HG03045 (cell line): ENCODE measurements around the gene NMB.
A peak's percentile ranks its signal among the peaks of the same experiment; 100 is the strongest.
"Not testable (repeated sequence)": the region's sequence is repeated elsewhere in the genome, so short reads cannot be mapped to it uniquely, and the experiment has no call there.

Source experiments
- ATAC-seq: cut with Tn5 transposase; IDR thresholded peaks from one replicate; pipeline ENCODE4 v1.9.1; 2021; ENCODE audit warnings: mild to moderate bottlenecking, moderate library complexity; ENCODE audit not compliant: unreplicated experiment

Gene NMB

DNA sequence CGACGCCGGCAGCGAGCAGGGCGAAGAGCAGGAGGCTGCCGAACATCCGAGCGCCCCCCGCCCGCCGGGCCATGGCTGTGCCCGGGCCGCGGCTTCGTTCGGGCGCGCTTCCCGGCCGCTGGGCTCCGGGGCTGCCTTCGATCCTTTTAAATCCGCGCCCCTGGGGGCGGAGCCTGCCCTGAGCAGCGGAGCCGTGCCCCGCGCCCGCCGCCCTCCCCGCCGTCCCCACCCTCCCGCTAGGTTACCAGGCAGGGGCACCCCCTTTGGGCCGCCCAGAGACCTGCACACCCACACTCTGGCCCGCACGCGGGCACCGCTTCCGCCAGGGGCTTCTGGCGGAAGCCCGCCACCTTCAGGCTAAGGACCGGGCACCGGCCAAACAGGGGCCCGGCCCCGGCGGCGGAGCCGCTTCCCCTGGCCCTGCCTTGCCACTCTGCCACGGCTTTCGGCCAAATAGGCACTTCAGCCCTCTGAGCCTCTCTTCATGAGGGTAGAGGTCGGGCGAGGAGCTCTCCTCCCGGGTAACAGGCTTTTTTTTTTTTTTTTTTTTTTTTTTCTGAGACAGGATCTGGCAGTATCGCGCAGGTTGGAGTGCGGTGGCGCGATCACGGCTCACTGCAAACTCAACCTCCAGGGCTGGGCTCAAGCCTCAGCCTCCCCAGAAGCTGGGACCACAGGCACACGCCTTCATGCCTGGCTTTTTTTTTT lies at the start of gene NMB:
Gene NMB (minus strand): TSS at position 120 of the 708 bp plus-strand sequence. CDS start 47 bp downstream, at position 73.
- ATAC-seq = peak; percentile 55

GRCh38 chr15:84703808-84704207 lies 45.8 kb upstream of the NMB start:
- no peak for ATAC-seq

DNA sequence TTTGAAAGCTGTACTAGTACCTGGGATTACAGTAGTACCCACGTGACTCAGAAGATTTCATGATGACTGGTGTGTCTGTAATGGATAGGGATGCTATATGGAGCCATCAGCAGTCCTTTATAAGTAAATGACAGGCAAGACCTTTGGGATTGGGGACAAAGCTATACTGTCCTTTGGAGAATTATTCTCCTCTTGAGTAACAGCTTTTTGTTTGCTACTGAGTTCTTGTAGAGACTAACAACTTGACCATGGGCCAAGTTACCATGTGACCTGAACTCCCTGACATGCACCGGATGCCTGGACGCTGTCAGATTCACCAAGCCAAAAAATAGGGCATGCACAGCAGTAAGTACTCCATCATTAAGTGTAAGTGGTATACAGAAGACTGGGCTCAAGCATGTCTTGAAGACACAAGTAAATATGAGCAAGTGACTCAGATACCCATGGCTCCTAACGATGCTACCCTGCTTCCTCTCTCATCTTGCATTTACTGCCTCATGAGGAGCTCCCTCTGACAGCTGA lies 45.0 kb upstream of the NMB start:
- ATAC-seq = no peak

DNA sequence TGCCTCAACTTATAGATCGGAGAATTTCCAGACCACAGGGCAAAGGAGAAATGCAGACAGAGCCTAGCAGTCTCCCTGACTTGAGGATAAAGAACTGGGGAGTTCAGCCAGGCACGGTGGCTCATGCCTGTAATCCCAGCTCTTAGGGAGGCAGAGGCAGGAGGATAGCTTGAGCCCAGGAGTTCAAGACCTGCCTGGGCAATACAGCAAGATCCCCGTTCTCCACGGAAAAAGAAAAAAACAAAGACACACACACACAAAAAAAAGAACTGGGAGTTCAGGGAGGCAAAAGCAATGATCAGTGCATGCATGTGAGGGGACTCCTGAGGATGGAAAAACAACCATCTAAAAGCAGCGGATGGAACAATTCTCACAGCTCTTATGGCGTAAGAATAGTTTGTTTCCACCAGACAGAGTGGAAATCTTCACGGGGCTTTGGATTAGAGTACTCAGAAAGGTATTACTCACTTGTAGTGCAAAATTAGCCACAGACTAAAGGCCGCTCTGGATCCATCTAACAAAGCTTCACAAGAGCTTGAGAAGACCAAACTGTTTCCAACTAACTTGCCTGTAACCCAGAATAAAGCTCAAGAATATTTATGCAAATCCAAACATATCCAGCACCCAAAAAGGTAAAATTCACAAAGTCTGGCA lies 41.7 kb upstream of the NMB start:
- ATAC-seq = no peak

- no peak for ATAC-seq
These were observed 39.4 kb upstream of the NMB start for GRCh38 chr15:84697236-84697990.

GRCh38 chr15:84696757-84697156 lies 38.8 kb upstream of the NMB start:
- no peak for ATAC-seq

GRCh38 chr15:84690342-84690741 lies 32.3 kb upstream of the NMB start:
- no peak for ATAC-seq

GRCh38 chr15:84689858-84690257 lies 31.9 kb upstream of the NMB start:
- ATAC-seq = no peak

GRCh38 chr15:84686446-84686845 lies 28.4 kb upstream of the NMB start:
- not testable (repeated sequence) for ATAC-seq

DNA sequence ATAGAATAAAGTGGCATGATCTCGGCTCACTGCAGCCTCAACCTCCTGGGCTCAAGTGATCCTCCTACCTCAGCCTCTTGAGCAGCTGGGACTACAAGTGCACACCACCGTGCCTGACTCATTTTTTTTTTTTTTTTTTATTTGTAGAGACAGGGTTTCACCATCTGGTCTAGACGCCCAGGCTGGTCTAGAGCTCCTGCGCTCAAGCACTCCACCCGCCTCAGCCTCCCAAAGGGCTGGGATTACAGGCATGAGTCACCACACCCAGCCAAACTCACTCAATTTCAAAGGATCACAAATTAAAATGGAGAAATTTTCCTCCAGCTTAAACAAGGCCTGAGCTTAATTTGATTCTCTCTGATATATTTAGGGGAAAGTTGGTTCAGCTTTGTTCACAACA lies 27.3 kb upstream of the NMB start:
- ATAC-seq = no peak

DNA sequence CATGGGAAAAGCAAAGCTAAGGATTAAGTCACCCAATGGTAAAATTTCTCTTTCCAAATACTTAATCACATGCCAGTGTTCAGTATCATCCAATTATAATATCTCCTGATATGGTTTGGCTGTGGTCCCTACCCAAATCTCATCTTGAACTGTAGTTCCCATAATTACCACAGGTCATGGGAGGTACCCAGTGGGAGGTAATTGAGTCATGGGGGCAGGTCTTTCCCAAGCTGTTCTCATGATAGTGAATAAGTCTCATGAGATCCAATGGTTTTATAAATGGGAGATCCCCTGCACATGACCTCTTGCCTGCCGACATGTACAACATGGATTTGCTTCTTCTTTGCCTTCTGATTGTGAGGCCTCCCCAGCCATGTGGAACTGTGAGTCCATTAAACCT lies 26.1 kb upstream of the NMB start:
- ATAC-seq = no peak

GRCh38 chr15:84681831-84682230 lies 23.8 kb upstream of the NMB start:
- ATAC-seq = no peak

- ATAC-seq = no peak
These were observed 13.2 kb upstream of the NMB start for GRCh38 chr15:84671211-84671610.

DNA sequence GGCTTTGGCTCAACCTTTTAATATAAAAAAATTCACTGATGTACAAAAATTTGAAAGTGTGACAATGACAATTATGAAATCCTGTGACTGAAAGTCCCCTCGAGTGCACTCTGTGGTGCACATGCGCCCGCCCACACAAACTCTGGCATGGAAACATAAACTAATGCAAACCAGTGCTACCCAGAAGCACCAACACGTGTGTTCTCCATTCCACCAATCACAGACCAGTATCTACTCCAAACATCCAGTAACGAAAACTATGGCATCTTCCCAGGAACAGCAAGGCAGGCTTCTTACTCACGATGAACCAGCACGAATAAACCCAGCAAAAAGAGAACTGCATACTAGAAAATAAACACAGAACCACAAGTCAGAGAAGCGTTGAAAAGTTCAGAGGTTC lies 11.7 kb upstream of the NMB start:
- no peak for ATAC-seq

DNA sequence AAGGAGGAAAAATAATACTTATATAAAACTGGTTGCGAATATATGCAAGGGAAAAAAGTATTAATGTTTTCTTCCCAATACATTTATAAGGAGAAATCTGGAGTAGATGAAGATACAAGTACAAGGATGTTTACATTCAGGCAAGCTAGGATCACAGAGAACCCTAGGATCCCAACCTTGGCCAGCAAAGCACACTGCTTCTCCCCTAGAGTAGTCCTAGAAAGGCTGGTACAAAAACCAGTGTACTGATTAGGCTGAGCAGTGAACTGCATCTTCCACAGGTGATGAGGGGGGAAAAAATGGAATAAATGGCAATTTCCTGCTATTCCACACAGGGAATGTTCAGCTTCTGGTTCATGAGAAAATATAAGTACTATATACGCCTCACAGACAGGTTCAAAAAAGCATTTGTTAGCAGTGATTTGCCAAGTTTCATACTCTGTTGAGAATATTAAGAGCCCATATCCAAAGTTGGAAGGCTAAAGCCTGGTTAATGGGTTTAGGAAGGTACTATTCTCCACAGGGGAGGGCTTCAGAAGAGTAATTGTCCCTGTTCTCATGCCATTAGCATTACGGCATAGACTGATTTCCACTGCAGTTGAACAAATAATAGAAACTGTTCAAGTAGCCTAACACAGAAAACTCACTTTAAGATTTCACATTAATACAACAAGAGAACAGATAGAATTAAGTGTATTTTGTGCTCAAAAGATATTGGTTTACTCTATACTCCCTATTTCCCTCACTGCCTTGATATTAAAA lies 10.4 kb upstream of the NMB start:
- ATAC-seq = no peak

DNA sequence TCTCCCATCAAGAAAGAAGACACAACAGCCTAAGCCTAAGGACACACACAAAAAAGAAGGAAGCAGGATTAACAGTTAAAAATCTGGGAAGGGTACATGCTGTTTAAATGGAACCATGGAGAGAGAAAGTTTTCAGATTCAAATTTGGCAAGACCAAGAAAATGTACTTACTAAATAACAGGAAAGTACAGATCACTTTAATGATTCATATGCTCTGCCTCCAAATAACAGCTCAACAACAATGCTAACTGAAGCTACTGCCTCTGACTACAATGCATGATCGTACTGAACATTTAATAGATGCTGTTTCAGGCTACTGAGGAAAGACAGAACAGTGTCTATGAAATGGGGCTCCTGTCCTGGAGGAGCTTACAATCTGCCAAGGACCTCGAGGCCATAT lies 8.4 kb upstream of the NMB start:
- no peak for ATAC-seq

GRCh38 chr15:84661001-84661400 lies 3.0 kb upstream of the NMB start:
- ATAC-seq = no peak

- no peak for ATAC-seq
These were observed 2.1 kb upstream of the NMB start for GRCh38 chr15:84659904-84660781.

GRCh38 chr15:84658788-84659411 lies 901 bp upstream of the NMB start:
- ATAC-seq = no peak

DNA sequence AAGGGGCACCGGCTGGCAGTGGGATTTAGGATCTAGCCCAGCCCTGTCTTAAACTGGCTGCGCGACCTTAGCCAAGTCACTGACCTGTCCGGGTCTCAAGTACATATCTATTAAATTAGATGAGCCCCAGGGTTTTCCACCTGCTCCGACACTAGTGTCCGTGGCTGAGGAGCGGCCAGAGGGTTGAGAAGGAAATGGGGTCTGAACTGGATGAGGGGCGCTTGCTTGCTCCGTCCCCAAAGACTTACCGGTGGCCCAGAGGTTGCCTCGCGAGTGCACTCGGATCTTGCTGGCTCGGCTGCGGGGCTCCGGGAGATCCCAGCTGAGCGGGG lies 285 bp downstream of the NMB start:
- ATAC-seq = no peak
